HG03520 (cell line): ENCODE measurements around the gene CALCR.
"Not testable (repeated sequence)": the region's sequence is repeated elsewhere in the genome, so short reads cannot be mapped to it uniquely, and the experiment has no call there.

Experiments
- ATAC-seq: cut with Tn5 transposase; IDR thresholded peaks from one replicate; pipeline ENCODE4 v1.9.1; 2021; ENCODE audit warnings: mild to moderate bottlenecking, moderate library complexity; ENCODE audit not compliant: unreplicated experiment

Gene CALCR

DNA sequence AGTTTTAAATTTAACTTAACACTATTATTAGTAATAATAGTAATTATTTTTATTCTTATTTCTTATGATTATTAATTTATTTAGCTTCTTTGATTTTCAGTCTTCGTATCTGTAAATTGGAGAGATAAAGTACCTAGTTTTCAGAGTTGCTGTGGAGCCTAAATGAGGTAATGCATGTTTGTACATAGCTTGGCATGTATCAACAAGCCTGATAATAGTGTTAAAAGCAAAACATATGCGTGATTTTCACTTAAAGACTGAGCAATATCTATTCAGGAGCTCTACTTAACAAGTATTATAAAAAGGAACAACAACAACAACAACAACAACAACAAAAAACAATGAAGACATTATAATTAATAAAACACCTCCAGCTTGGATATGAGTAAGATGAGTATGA, 12.4 kb downstream of the CALCR start:
- no peak for ATAC-seq

DNA sequence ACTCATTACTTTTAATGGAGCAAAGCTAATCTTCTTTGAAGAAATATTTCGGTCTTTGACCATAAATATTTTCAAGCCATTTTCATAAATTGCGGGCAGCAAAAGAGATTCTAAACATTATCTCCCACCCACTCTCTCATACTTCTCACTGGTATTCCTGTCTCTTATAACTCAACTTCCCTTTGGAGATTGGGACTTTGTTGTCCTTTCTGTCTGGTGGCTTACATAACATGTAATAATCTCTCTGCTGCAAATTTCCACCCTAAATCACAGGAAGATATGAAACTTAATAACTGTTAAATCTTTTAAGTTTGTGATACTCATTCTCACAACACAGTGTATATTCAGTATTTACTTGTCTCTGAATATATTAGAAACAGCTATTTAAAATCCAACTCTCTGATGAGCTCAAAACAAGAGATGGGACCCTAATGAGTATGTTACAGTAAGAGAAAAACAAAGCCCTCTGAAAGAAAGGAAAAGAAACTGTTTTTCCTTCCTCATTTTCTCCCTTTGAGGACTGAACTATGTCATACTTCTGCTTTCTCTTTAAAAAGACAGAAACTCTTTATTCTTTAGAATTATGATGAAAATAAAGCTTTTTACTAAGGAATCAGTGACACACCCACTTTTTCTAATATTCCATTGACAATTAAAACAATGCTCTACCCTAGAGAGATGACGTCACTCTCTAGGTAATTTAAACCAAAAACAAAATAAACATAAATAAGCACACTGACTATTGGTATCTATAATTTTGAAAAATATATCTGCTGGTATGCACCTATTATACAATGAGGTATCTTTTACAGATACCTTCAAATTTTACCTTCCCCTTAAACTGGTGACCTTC, 14.7 kb downstream of the CALCR start:
- ATAC-seq = no peak

GRCh38 chr7:93558705-93559614, 15.6 kb downstream of the CALCR start:
- no peak for ATAC-seq

- ATAC-seq = no peak
Observed at GRCh38 chr7:93551931-93552330, 22.6 kb downstream of the CALCR start.

DNA sequence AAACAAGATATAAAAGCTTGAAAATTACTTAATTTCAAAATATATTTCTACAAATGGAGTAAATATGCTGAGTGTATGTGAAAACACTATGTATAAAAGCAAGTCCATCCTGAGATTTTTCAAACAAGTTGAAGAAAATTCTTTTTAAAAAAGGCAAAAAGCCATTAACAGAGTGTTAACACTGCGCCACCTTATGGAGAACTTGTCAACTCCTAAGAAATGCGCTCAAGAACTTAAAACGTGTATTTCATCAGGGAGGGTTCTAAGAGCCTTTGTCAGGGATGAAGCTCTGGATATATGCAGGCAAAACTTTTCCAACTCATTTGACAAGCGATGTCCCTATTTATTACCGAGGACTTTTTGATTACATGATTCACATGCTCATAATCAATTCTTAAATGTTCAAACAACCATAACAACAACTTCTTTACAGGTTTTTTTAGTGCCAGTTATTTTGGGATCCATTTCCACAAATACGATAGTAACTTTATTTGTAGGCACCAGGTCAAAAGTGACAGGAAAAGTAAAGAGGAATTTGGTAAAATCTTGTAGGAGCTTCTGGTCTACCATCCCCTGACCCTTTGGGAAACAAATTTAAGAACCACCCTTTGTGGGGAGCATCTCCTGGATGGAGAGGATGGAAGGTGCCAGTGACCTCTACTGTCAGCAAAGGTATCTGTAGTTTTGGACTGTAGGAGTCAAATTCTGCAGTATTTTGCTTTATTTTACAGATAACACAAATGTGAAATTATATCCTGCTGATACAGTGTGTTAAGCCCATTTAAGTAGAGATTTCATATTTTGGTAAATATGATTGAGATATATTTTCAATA, 23.2 kb downstream of the CALCR start:
- no peak for ATAC-seq

DNA sequence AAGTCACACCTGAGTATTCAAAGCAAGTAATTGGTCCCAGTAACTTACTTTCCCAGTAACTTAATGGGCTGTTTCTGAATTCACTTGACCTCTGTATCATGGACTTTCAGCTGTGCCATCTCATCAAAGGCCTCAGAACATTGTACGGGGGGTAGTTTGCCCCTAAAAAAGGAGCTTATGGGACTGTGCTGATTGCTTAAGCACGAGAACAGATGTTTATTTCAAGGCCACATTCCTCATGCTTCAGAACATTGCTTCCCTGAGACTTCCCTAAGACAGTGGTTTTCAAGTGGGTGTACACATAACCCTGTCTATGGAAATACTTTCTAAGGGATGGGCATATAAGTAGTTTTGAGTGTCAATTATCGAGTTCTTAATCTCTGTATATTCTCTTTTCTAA, 26.8 kb downstream of the CALCR start:
- ATAC-seq = no peak

- ATAC-seq = no peak
Observed at GRCh38 chr7:93544691-93545090, 29.8 kb downstream of the CALCR start.

DNA sequence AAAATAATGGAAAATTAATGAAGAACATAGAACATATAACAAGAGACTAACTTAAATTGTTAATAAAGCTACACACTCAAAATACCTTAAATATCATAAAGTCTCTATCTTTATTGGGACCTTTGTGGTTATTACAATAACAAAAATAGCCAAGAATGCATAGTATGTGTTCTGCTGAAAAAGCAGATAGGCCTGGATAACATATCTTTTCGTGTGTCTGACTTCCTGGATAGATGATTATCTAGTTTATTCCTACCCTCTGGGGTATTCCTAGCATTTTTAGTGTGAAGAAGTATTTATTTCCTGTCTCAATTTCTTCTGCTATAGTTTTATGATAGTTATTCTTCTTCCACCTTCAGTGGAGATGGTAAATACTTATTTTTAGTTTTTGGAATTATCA, 36.5 kb downstream of the CALCR start:
- no peak for ATAC-seq

DNA sequence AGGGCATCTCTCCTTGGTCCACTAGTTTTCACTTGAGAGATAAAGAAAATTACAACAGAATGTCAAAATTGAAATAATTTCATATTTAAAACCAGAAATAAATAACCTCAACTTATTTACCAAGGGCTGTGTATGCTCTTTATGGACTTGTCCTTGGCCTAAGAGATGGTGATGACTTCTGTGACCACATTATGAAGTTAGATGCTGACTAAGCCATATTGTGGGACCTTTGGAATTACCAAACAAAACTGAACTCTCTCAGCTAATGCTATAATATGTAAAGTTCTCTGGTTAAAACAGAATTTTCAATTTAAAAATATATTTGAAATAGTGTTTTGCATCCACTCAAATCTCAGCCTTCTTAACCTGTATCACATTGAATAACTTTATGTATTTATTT, 38.9 kb downstream of the CALCR start:
- ATAC-seq = no peak

- no peak for ATAC-seq
Observed at GRCh38 chr7:93530701-93531100, 43.8 kb downstream of the CALCR start.

GRCh38 chr7:93516834-93517233, 57.7 kb downstream of the CALCR start:
- no peak for ATAC-seq

DNA sequence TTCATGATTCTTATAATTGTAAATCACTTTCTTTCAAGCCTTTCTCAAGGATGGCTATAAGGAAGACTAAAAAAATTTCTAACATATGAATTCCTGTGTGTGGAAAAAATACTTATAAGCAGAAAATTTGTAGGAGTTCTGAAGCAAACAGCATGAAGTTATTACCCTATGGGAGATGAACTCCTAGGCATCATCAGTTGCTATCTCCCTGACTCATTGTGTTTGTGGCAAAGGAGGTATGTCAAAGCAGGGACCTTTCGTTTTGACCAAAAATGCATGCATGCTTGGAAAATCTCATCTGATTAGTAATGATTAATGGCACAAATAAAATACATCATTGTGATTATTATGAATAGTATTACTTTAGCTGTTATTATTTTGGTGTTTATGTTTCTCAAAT, 59.4 kb downstream of the CALCR start:
- no peak for ATAC-seq

GRCh38 chr7:93509303-93509702, 65.2 kb downstream of the CALCR start:
- no peak for ATAC-seq

DNA sequence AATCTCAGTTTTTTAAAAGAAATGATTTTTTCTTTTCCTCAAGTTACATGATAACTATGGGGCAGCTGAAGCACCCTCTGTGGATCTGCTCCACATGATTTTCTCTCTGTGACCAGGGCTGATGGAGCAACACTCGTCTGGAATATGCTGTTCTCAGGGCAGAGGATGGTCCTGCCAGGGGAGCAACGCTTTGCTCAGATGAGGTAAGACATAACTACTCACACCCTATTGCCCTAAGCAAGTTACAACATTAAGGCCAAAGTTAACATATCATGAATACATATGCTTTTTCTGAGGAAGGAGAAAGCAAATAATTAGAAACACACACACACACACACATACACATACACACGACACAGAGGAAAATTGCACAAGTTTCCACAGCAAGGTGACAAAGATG, 71.4 kb downstream of the CALCR start:
- no peak for ATAC-seq

- not testable (repeated sequence) for ATAC-seq
Observed at GRCh38 chr7:93491860-93492259, 82.7 kb downstream of the CALCR start.

GRCh38 chr7:93476491-93477344, 97.8 kb downstream of the CALCR start:
- ATAC-seq = no peak

DNA sequence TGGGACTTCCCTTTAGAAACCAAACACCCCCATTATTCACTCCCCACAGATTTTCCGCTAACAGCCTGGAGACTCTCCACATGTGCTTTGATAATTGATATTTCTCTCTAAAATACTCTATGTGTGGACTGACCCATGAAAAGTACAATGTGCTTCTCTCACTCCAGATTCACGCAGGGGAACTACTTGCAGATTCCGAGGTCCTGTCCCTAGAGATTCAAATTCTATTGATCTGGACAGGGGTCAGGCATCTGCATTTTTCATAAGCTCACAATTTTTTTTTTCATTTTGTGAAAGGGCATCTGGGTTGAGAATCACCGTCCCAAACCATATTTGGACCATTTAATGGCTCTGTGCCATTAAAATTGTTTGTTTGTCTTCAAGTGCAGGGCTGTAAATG, 98.7 kb downstream of the CALCR start:
- no peak for ATAC-seq

DNA sequence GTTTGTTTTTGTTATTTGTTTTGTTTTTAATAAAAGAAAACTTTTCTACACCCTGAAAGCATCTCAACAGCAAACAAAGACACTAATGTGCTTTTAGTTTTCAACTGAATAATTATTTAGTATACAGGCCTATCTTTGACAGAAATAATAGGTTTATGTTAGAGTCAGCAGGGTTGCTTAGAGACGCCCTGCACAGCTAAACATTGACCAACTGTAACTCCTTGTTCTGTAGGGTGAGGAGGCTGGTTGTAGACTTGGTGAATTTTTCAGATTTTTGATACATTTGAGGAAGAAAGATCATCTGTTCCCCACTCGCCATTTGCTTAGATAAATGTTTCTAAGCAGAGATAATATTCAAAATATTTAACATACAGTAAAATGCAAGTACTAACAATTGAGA, 103.1 kb downstream of the CALCR start:
- no peak for ATAC-seq

DNA sequence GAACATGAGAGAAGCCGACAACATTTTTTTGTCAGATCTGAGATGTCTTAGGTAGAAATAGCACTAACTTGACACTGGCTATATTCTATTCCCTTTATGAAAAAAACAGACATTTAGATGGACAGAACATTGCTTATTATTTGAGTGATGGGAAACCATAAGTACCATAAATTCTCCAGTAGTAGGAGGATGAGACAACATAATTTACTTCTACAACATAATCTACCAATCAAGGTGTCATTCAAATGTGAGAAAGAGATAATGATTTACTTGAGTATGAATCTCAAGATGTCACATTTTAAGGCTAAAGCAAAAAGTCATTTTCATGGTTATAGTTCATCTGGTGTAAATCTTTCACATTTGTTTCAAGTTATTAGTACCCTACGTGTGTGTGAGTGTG, 110.8 kb downstream of the CALCR start:
- ATAC-seq = no peak

GRCh38 chr7:93461350-93461749, 113.2 kb downstream of the CALCR start:
- no peak for ATAC-seq
